GM23338 (cell line): ENCODE results near the gene TM6SF1.

ENCODE experiments used
- CREB1 ChIP-seq: fragments of 250-450 bp; sonication (Bioruptor Pico); IDR thresholded peaks from 2 replicates; pipeline ENCODE4 v1.5.0; 2020; ENCODE audit warnings: low read depth, mild to moderate bottlenecking, moderate library complexity
- CTCF ChIP-seq, 2 experiments: fragments of 200-600 bp in 1 of 2; sonication (generic) in 1 of 2; conservative IDR thresholded peaks; 2 replicates each; pipeline versions ENCODE4 v1.5.1 to v1.6.1; 2016 to 2017; ENCODE audit warnings: antibody characterized with exemption in 2 of 2, low read depth in 2 of 2, mild to moderate bottlenecking in 2 of 2, moderate library complexity in 1 of 2
- EZH2 ChIP-seq: fragments of 200-600 bp; sonication (generic); IDR thresholded peaks from one replicate; pipeline ENCODE4 v1.8.0; 2017; ENCODE audit warnings: antibody characterized with exemption, mild to moderate bottlenecking, low read depth; ENCODE audit not compliant: unreplicated experiment
- EZH2phosphoT487 ChIP-seq: fragments of 200-600 bp; sonication (generic); IDR thresholded peaks from one replicate; pipeline ENCODE4 v1.8.1; 2018; ENCODE audit warnings: antibody characterized with exemption; ENCODE audit not compliant: unreplicated experiment
- POLR2AphosphoS5 ChIP-seq: IDR thresholded peaks from 2 replicates; pipeline ENCODE4 v1.6.1; 2016; ENCODE audit warnings: antibody characterized with exemption, low read depth

GRCh38 chr15:83067638-83067962, 39.8 kb upstream of the TM6SF1 start:
- TF ChIP-seq CTCF (conservative IDR thresholded peaks at IDR 0.05; ENCODE audit: low read depth in 2 of 2) (no peak), CREB1 (no peak), EZH2 (no peak), EZH2phosphoT487 (no peak), POLR2AphosphoS5 (no peak)
